CD4-positive, alpha-beta T cell treated with Interleukin-12 subunit alpha and Interleukin-12 subunit beta, for 1 hour (primary cell): ENCODE measurements around the gene EDEM1.
"Not testable (repeated sequence)": the region's sequence is repeated elsewhere in the genome, so short reads cannot be mapped to it uniquely, and the experiment has no call there.

ENCODE experiments used
- DNase-seq: peaks from one replicate; pipeline ENCODE4 v3.0.0-alpha.2; 2020

The EDEM1 gene

GRCh38 chr3:5238545-5238944 is 51.0 kb downstream of the EDEM1 start:
- DNase-seq: no peak

- no peak for DNase-seq
These were observed 52.1 kb downstream of the EDEM1 start for GRCh38 chr3:5239602-5240001.

- no peak for DNase-seq
These were observed 53.2 kb downstream of the EDEM1 start for GRCh38 chr3:5240740-5241139.

GRCh38 chr3:5242785-5243184 is 55.3 kb downstream of the EDEM1 start:
- not testable (repeated sequence) for DNase-seq

GRCh38 chr3:5245927-5246326 is 58.4 kb downstream of the EDEM1 start:
- no peak for DNase-seq

GRCh38 chr3:5248822-5249221 is 61.3 kb downstream of the EDEM1 start:
- no peak for DNase-seq

GRCh38 chr3:5250467-5251195 is 63.1 kb downstream of the EDEM1 start:
- DNase-seq: no peak

- no peak for DNase-seq
These were observed 63.7 kb downstream of the EDEM1 start for GRCh38 chr3:5251196-5251583.

- DNase-seq: no peak
These were observed 64.6 kb downstream of the EDEM1 start for GRCh38 chr3:5252131-5252530.

GRCh38 chr3:5254281-5255048 is 67.0 kb downstream of the EDEM1 start:
- DNase-seq: no peak

- DNase-seq: no peak
These were observed 68.2 kb downstream of the EDEM1 start for GRCh38 chr3:5255404-5256344.

- DNase-seq: no peak
These were observed 71.0 kb downstream of the EDEM1 start for GRCh38 chr3:5258526-5258925.

- DNase-seq: no peak
These were observed 73.5 kb downstream of the EDEM1 start for GRCh38 chr3:5260992-5261501.

- DNase-seq: no peak
These were observed 75.0 kb downstream of the EDEM1 start for GRCh38 chr3:5262507-5262906.

GRCh38 chr3:5264093-5264600 is 76.6 kb downstream of the EDEM1 start:
- DNase-seq: no peak

- no peak for DNase-seq
These were observed 77.6 kb downstream of the EDEM1 start for GRCh38 chr3:5264896-5265770.

- no peak for DNase-seq
These were observed 79.7 kb downstream of the EDEM1 start for GRCh38 chr3:5267252-5267651.

GRCh38 chr3:5267889-5268288 is 80.4 kb downstream of the EDEM1 start:
- no peak for DNase-seq
